K562 (cell line): ENCODE results near the gene NFIC. TPM values are rescaled to one million over a fixed set of nuclear protein-coding genes. Genes with fewer than 3 reads are reported as not detected.

Source experiments
- BACH1 ChIP-seq: fragments of 200-800 bp; sonication (Bioruptor generic); IDR thresholded peaks from 2 replicates; pipeline ENCODE4 v1.6.1; 2016; ENCODE audit warnings: missing genetic modification characterization, missing compliant biosample characterization
- L3MBTL2 ChIP-seq: fragments of 450-650 bp; IDR thresholded peaks from 2 replicates; pipeline ENCODE4 v1.6.1; 2016; ENCODE audit warnings: mild to moderate bottlenecking, moderate library complexity
- MEF2A ChIP-seq: IDR thresholded peaks from 2 replicates; pipeline ENCODE4 v1.6.1; 2011; ENCODE audit warnings: low read depth, mild to moderate bottlenecking, low read length, moderate library complexity; ENCODE audit not compliant: control insufficient read depth
- NFIC ChIP-seq: fragments of 450-650 bp; IDR thresholded peaks from 2 replicates; pipeline ENCODE4 v1.6.1; 2017; ENCODE audit warnings: mild to moderate bottlenecking, inconsistent platforms
- POLR3G ChIP-seq: IDR thresholded peaks from 2 replicates; pipeline ENCODE4 v1.6.1; 2011; ENCODE audit not compliant: insufficient read length, insufficient replicate concordance; ENCODE audit errors: extremely low read depth
- SMARCA5 ChIP-seq: fragments of 450-650 bp; IDR thresholded peaks from 2 replicates; pipeline ENCODE4 v1.6.1; 2016
- SPI1 ChIP-seq: IDR thresholded peaks from 2 replicates; pipeline ENCODE4 v1.6.1; 2011; ENCODE audit warnings: low read depth, low read length, control low read depth, borderline replicate concordance
- UBTF ChIP-seq, 2 experiments: IDR thresholded peaks; 2 replicates each; pipeline ENCODE4 v1.6.1; 2012; ENCODE audit warnings: improper control_type of control experiment in 2 of 2, low read depth in 2 of 2, low read length in 2 of 2, borderline replicate concordance in 1 of 2
- ZBTB11 ChIP-seq, 3 experiments: fragments of 200-800 bp in 1 of 3; fragments of 250-450 bp in 1 of 3; fragments of 450-650 bp in 1 of 3; sonication (Bioruptor Pico) in 1 of 3; sonication (Bioruptor generic) in 1 of 3; formaldehyde crosslinking in 1 of 3; IDR thresholded peaks; 2 replicates each; pipeline versions ENCODE4 v1.6.1 to v1.8.0; 2016 to 2022; ENCODE audit warnings: mild to moderate bottlenecking in 2 of 3, missing genetic modification characterization in 2 of 3, missing compliant biosample characterization in 1 of 3, moderate library complexity in 1 of 3
- ZC3H8 ChIP-seq: fragments of 450-650 bp; IDR thresholded peaks from 2 replicates; pipeline ENCODE4 v1.6.1; 2017
- ZNF140 ChIP-seq: fragments of 250-450 bp; sonication (Bioruptor Pico); IDR thresholded peaks from 2 replicates; pipeline ENCODE4 v1.8.0; 2021; ENCODE audit warnings: moderate library complexity, mild to moderate bottlenecking, inconsistent platforms
- ZNF436 ChIP-seq: fragments of 250-450, 450-650 bp; sonication (Bioruptor Pico); formaldehyde crosslinking; IDR thresholded peaks from 2 replicates; pipeline ENCODE4 v1.7.0; 2020; ENCODE audit warnings: mild to moderate bottlenecking
- ZZZ3 ChIP-seq: fragments of 450-650 bp; IDR thresholded peaks from 2 replicates; pipeline ENCODE4 v1.6.1; 2016; ENCODE audit warnings: antibody characterized with exemption, mild to moderate bottlenecking, moderate library complexity
- polyA plus RNA-seq, 8 experiments: library from polyadenylated mRNA; depleted of rRNA in 4 of 8; stranded (reverse) in 5 of 8; unstranded in 3 of 8; fragments of >200 nt; fragmentation: Nextera tagmentation in 2 of 8; fragmentation: Illumina TruSeq in 1 of 8; extraction: Ambion mirVana in 2 of 8; extraction: Trizol in 1 of 8; gene quantifications; 2 replicates each; pipeline versions ENCODE4 v1.2.1 to v1.2.3, GENCODE V29; 2011 to 2014; ENCODE audit warnings: inconsistent platforms in 1 of 8, missing spikeins in 1 of 8
- total RNA-seq, 7 experiments: library from RNA; depleted of rRNA in 6 of 7; stranded (reverse); fragments of >200 nt in 6 of 7; fragmentation: Illumina TruSeq in 2 of 7; extraction: Trizol in 2 of 7; gene quantifications; 2 replicates each; pipeline versions ENCODE4 v1.2.1 to v1.2.3, GENCODE V29; 2011 to 2021; ENCODE audit warnings: low replicate concordance in 1 of 7
- TF ChIP-seq, protein P1 (sequence below): fragments of 450-650 bp; IDR thresholded peaks from 2 replicates; pipeline ENCODE4 v1.6.1; 2017; ENCODE audit warnings: mild to moderate bottlenecking, moderate library complexity
- TF ChIP-seq, protein P2 (sequence below), 2 experiments: fragments of 450-650 bp; IDR thresholded peaks; 2 replicates each; pipeline ENCODE4 v1.6.1; 2016
- TF ChIP-seq, protein P3 (sequence below), 2 experiments: fragments of 450-650 bp in 1 of 2; IDR thresholded peaks; 2 replicates each; pipeline ENCODE4 v1.6.1; 2011 to 2017; ENCODE audit warnings: low read depth in 2 of 2, antibody characterized with exemption in 1 of 2, borderline replicate concordance in 1 of 2, low read length in 1 of 2, mild to moderate bottlenecking in 1 of 2, mixed read lengths in 1 of 2; ENCODE audit not compliant: control insufficient read depth in 1 of 2

The NFIC gene
- total and polyA plus RNA-seq, 9 of the 15 experiments (the other 6 are each of a cell fraction or from before 2014, with no cell fraction given) = 0.71 to 62.1 (median 6.9) TPM

- no peak for TF ChIP-seq ZNF436 (CRISPR knock-in tag)
- no peak for TF ChIP-seq BACH1 (tag)
- no peak for TF ChIP-seq ZNF140 (CRISPR knock-in tag)
- TF ChIP-seq POLR3G = no peak
- peak; percentile 100 for TF ChIP-seq SMARCA5
- peak; percentile 66 for TF ChIP-seq NFIC
- TF ChIP-seq, protein P1, sequence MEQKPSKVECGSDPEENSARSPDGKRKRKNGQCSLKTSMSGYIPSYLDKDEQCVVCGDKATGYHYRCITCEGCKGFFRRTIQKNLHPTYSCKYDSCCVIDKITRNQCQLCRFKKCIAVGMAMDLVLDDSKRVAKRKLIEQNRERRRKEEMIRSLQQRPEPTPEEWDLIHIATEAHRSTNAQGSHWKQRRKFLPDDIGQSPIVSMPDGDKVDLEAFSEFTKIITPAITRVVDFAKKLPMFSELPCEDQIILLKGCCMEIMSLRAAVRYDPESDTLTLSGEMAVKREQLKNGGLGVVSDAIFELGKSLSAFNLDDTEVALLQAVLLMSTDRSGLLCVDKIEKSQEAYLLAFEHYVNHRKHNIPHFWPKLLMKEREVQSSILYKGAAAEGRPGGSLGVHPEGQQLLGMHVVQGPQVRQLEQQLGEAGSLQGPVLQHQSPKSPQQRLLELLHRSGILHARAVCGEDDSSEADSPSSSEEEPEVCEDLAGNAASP = no peak
- TF ChIP-seq, protein P2, sequence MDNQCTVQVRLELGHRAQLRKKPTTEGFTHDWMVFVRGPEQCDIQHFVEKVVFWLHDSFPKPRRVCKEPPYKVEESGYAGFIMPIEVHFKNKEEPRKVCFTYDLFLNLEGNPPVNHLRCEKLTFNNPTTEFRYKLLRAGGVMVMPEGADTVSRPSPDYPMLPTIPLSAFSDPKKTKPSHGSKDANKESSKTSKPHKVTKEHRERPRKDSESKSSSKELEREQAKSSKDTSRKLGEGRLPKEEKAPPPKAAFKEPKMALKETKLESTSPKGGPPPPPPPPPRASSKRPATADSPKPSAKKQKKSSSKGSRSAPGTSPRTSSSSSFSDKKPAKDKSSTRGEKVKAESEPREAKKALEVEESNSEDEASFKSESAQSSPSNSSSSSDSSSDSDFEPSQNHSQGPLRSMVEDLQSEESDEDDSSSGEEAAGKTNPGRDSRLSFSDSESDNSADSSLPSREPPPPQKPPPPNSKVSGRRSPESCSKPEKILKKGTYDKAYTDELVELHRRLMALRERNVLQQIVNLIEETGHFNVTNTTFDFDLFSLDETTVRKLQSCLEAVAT (IDR thresholded peaks at IDR 0.05) = 0 out of 4 replicates have a peak, but pooled peaks of 1 of the 2 experiments have one; percentile 24
- no peak for TF ChIP-seq ZC3H8
- TF ChIP-seq ZBTB11 (CRISPR knock-in tag; IDR thresholded peaks at IDR 0.05) = no peak
- no peak for TF ChIP-seq L3MBTL2
- no peak for TF ChIP-seq UBTF (IDR thresholded peaks at IDR 0.05; ENCODE audit: borderline replicate concordance in 1 of 2, low read depth in 2 of 2, low read length in 2 of 2)
- TF ChIP-seq MEF2A = no peak
- TF ChIP-seq ZZZ3 = no peak
- TF ChIP-seq SPI1 = no peak
- TF ChIP-seq, protein P3, sequence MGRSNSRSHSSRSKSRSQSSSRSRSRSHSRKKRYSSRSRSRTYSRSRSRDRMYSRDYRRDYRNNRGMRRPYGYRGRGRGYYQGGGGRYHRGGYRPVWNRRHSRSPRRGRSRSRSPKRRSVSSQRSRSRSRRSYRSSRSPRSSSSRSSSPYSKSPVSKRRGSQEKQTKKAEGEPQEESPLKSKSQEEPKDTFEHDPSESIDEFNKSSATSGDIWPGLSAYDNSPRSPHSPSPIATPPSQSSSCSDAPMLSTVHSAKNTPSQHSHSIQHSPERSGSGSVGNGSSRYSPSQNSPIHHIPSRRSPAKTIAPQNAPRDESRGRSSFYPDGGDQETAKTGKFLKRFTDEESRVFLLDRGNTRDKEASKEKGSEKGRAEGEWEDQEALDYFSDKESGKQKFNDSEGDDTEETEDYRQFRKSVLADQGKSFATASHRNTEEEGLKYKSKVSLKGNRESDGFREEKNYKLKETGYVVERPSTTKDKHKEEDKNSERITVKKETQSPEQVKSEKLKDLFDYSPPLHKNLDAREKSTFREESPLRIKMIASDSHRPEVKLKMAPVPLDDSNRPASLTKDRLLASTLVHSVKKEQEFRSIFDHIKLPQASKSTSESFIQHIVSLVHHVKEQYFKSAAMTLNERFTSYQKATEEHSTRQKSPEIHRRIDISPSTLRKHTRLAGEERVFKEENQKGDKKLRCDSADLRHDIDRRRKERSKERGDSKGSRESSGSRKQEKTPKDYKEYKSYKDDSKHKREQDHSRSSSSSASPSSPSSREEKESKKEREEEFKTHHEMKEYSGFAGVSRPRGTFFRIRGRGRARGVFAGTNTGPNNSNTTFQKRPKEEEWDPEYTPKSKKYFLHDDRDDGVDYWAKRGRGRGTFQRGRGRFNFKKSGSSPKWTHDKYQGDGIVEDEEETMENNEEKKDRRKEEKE (IDR thresholded peaks at IDR 0.05; ENCODE audit: borderline replicate concordance in 1 of 2, control insufficient read depth in 1 of 2, low read depth in 2 of 2, low read length in 1 of 2) = no peak
These were observed 42.0 kb upstream of the NFIC start (continued) for GRCh38 chr19:3324405-3324856.
